Calu3 (cell line): ENCODE results near the gene MPEG1. TPM values are rescaled to one million over a fixed set of nuclear protein-coding genes. Genes with fewer than 3 reads are reported as not detected.

Experiments
- Bru-seq: library from RNA; stranded (reverse); fragments of 400-500 nt; gene quantifications from one replicate; lab custom pipeline; 2021; lab: Mats Ljungman, UMichigan
- BruChase-seq, 2 experiments: library from RNA; stranded (reverse); fragments of 400-500 nt; gene quantifications; one replicate each; lab custom pipeline; 2021; lab: Mats Ljungman, UMichigan
- BruUV-seq: library from RNA; stranded (reverse); fragments of 400-500 nt; replicated peaks from 2 replicates; lab custom pipeline; 2021; lab: Mats Ljungman, UMichigan
- CTCF ChIA-PET: fragments of 300-600 bp; sonication (Branson Sonifier 250); formaldehyde crosslinking; loops from one replicate; lab custom pipeline; 2022; ENCODE audit warnings: antibody characterized with exemption; lab: Charles Lee
- DNase-seq: peaks from one replicate; pipeline ENCODE4 v3.0.0; 2022
- H3K27ac Mint-ChIP-seq: one replicate; pipeline ENCODE4 v1.8.0; 2022; ENCODE audit warnings: mixed read lengths; ENCODE audit not compliant: unreplicated experiment
- H3K27me3 Mint-ChIP-seq: one replicate; pipeline ENCODE4 v1.8.0; 2022; ENCODE audit warnings: mixed read lengths; ENCODE audit not compliant: unreplicated experiment
- H3K36me3 Mint-ChIP-seq: one replicate; pipeline ENCODE4 v1.8.0; 2022; ENCODE audit warnings: mild to moderate bottlenecking, moderate library complexity, mixed read lengths; ENCODE audit not compliant: insufficient read depth, unreplicated experiment
- H3K4me1 Mint-ChIP-seq: one replicate; pipeline ENCODE4 v1.8.0; 2022; ENCODE audit warnings: mild to moderate bottlenecking, low read depth, mixed read lengths; ENCODE audit not compliant: unreplicated experiment
- H3K4me3 Mint-ChIP-seq: one replicate; pipeline ENCODE4 v1.8.0; 2022; ENCODE audit warnings: mild to moderate bottlenecking, low read depth, moderate library complexity, mixed read lengths; ENCODE audit not compliant: unreplicated experiment
- H3K9me3 Mint-ChIP-seq: one replicate; pipeline ENCODE4 v1.8.0; 2022; ENCODE audit warnings: low read depth, mixed read lengths; ENCODE audit not compliant: unreplicated experiment
- intact Hi-C: fragments of 100-400 bp; cut with micrococcal nuclease; formaldehyde crosslinking; loops from one replicate; pipeline ENCODE4 v1.10.0; 2022; ENCODE audit not compliant: unreplicated experiment
- long read RNA-seq: library from polyadenylated mRNA; stranded (forward); transcript quantifications from one replicate; pipeline ENCODE4 v2.0.0, GENCODE V29; 2022
- total RNA-seq: library from RNA; stranded (reverse); gene quantifications from 2 replicates; pipeline ENCODE4 v1.2.3, GENCODE V29; 2022
- TF ChIP-seq, protein P1 (sequence below): fragments of 200-600 bp; IDR thresholded peaks from one replicate; pipeline ENCODE4 v1.8.0; 2022; ENCODE audit warnings: antibody characterized with exemption; ENCODE audit not compliant: unreplicated experiment

The MPEG1 gene, protein sequence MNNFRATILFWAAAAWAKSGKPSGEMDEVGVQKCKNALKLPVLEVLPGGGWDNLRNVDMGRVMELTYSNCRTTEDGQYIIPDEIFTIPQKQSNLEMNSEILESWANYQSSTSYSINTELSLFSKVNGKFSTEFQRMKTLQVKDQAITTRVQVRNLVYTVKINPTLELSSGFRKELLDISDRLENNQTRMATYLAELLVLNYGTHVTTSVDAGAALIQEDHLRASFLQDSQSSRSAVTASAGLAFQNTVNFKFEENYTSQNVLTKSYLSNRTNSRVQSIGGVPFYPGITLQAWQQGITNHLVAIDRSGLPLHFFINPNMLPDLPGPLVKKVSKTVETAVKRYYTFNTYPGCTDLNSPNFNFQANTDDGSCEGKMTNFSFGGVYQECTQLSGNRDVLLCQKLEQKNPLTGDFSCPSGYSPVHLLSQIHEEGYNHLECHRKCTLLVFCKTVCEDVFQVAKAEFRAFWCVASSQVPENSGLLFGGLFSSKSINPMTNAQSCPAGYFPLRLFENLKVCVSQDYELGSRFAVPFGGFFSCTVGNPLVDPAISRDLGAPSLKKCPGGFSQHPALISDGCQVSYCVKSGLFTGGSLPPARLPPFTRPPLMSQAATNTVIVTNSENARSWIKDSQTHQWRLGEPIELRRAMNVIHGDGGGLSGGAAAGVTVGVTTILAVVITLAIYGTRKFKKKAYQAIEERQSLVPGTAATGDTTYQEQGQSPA
- not detected in 2 replicates for total RNA-seq
- Bru-seq, nascent RNA = not detected
- not detected for BruChase-seq, experiment 1, labeled RNA remaining after a 6-hour chase
- BruChase-seq, experiment 2, labeled RNA remaining after a 2-hour chase = not detected
- long read RNA-seq = 0 reads

DNA sequence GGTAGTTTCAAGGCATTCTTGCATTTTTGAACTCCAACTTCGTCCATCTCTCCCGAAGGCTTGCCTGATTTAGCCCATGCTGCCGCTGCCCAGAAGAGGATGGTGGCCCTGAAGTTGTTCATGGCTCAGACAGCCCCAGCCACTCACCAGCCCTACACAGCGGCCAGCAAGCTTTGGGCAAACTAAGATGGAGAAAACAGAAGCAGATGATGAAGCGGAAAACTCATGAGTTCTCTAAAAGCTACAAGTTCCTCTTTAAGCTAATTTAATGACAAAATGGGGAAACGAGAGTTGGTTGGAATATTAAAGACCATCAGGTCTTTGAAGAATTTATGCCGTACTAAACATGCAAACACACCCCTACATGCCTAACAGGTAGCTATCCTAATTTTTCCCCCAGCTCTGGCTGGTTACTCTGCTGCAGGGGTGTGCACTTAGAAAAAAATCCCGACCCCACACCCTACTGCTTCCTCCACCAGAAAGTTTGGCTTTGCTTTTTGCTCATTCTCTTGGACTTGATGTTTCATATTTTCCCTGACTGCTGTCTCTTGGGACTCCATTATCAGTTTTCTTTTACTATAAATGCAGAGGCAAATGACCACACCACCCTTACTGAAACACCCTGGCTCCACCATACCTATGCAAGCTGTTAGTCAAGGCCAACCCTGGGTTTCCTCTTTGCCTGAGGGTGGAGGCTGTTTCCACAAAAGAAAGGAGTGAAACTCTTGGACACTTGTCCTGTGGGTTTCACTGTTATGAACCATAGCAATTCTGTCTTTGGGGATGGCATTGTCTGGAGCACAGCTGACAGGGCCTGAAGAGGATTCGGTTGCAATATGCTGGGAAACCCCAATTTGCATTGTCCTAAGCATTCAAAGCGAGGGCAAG is at the start of gene MPEG1:
MPEG1 (minus strand) TSS at position 184 of the 888 bp plus-strand sequence; CDS start at position 122, 62 bp downstream.
- TF ChIP-seq, protein P1, sequence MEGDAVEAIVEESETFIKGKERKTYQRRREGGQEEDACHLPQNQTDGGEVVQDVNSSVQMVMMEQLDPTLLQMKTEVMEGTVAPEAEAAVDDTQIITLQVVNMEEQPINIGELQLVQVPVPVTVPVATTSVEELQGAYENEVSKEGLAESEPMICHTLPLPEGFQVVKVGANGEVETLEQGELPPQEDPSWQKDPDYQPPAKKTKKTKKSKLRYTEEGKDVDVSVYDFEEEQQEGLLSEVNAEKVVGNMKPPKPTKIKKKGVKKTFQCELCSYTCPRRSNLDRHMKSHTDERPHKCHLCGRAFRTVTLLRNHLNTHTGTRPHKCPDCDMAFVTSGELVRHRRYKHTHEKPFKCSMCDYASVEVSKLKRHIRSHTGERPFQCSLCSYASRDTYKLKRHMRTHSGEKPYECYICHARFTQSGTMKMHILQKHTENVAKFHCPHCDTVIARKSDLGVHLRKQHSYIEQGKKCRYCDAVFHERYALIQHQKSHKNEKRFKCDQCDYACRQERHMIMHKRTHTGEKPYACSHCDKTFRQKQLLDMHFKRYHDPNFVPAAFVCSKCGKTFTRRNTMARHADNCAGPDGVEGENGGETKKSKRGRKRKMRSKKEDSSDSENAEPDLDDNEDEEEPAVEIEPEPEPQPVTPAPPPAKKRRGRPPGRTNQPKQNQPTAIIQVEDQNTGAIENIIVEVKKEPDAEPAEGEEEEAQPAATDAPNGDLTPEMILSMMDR = no peak
- Mint-ChIP-seq H3K27ac (no peak within 1 kb of the TSS), H3K36me3 (peaks cover 13% of the 10 kb centered on the region), H3K4me1 (peaks cover 8% of the 10 kb centered on the region), H3K27me3 (no peaks in the 10 kb centered on the region), H3K4me3 (no peak within 1 kb of the TSS), H3K9me3 (no peaks in the 10 kb centered on the region)
- DNase-seq = no peak
- BruUV-seq = no TSS peak
- intact Hi-C loops = no loop called here
- CTCF ChIA-PET = no interaction called here

- Mint-ChIP-seq H3K9me3 (no peaks in the 10 kb centered on the region), H3K27ac (no peak overlapping the region), H3K4me1 (peaks cover 7% of the 10 kb centered on the region), H3K27me3 (no peaks in the 10 kb centered on the region), H3K36me3 (peaks cover 3% of the 10 kb centered on the region), H3K4me3 (no peak overlapping the region)
- TF ChIP-seq, protein P1 = no peak
- intact Hi-C loops = loop anchor here (2.0 kb wide), 2 partner anchors 89 to 169 kb away; partner anchors contain the start of gene DTX4
- CTCF ChIA-PET = interaction anchor here (1.3 kb wide), 2 partner anchors 10 to 166 kb away, joined by 3 to 11 read pairs; no protein-coding TSS in a partner anchor
- no TSS peak for BruUV-seq
- no peak for DNase-seq
These were observed 49.6 kb upstream of the MPEG1 start for GRCh38 chr11:59262177-59262818.

- Mint-ChIP-seq H3K4me3 (no peak overlapping the region), H3K4me1 (no peaks in the 10 kb centered on the region), H3K27me3 (no peaks in the 10 kb centered on the region), H3K27ac (no peak overlapping the region), H3K36me3 (no peaks in the 10 kb centered on the region), H3K9me3 (no peaks in the 10 kb centered on the region)
- CTCF ChIA-PET = no interaction called here
- no peak for DNase-seq
- intact Hi-C loops = no loop called here
- BruUV-seq = no TSS peak
- TF ChIP-seq, protein P1 = no peak
These were observed 48.4 kb upstream of the MPEG1 start for GRCh38 chr11:59261150-59261549.
